GM23338 (cell line): ENCODE data around the gene CCND1. TPM values are rescaled to one million over a fixed set of nuclear protein-coding genes. Genes with fewer than 3 reads are reported as not detected.

Experiments
- ATAC-seq: fragments of 200-7000 bp; cut with Tn5 transposase; 3 replicates; pipeline ENCODE4 v1.9.1; 2020
- DNase-seq: peaks from one replicate; pipeline ENCODE4 v3.0.0-alpha.2; 2015; ENCODE audit warnings: low spot score
- H2AFZ ChIP-seq: fragments of 200-600 bp; sonication (generic); 2 replicates; pipeline ENCODE4 v1.8.0; 2016; ENCODE audit warnings: antibody characterized with exemption, mild to moderate bottlenecking, moderate library complexity
- H3F3A ChIP-seq: fragments of 200-600 bp; sonication (generic); replicated peaks from 2 replicates; pipeline ENCODE4 v1.8.0; 2017; ENCODE audit warnings: antibody characterized with exemption, mixed run types, low read depth
- H3K27ac ChIP-seq: fragments of 200-600 bp; sonication (generic); 2 replicates; pipeline ENCODE4 v1.6.1; 2016; ENCODE audit warnings: low read depth
- H3K27me3 ChIP-seq: fragments of 200-600 bp; sonication (generic); 2 replicates; pipeline ENCODE4 v1.8.0; 2016; ENCODE audit warnings: mild to moderate bottlenecking, mixed run types, moderate library complexity; ENCODE audit not compliant: insufficient read depth
- H3K36me3 ChIP-seq: fragments of 200-600 bp; sonication (generic); 2 replicates; pipeline ENCODE4 v1.8.0; 2016; ENCODE audit warnings: mild to moderate bottlenecking; ENCODE audit not compliant: insufficient read depth
- H3K4me1 ChIP-seq: fragments of 200-600 bp; sonication (generic); 2 replicates; pipeline ENCODE4 v1.8.0; 2016; ENCODE audit warnings: mild to moderate bottlenecking, moderate library complexity; ENCODE audit not compliant: insufficient read depth
- H3K4me2 ChIP-seq: fragments of 200-600 bp; sonication (generic); 2 replicates; pipeline ENCODE4 v1.7.1; 2017; ENCODE audit warnings: mixed run types
- H3K4me3 ChIP-seq: fragments of 200-600 bp; sonication (generic); 2 replicates; pipeline ENCODE4 v1.6.1; 2016; ENCODE audit warnings: mixed run types
- H3K79me2 ChIP-seq: fragments of 200-600 bp; sonication (generic); replicated peaks from 2 replicates; pipeline ENCODE4 v1.8.0; 2017; ENCODE audit warnings: mild to moderate bottlenecking; ENCODE audit not compliant: insufficient read depth
- H3K9me2 ChIP-seq: fragments of 200-600 bp; sonication (generic); 2 replicates; pipeline ENCODE4 v1.8.0; 2017; ENCODE audit not compliant: insufficient read depth
- H4K20me1 ChIP-seq: fragments of 200-600 bp; sonication (generic); replicated peaks from 2 replicates; pipeline ENCODE4 v1.8.0; 2017; ENCODE audit warnings: mild to moderate bottlenecking; ENCODE audit not compliant: insufficient read depth
- H3K27ac Mint-ChIP-seq: 2 replicates; pipeline ENCODE4 v1.8.0; 2020; ENCODE audit warnings: inconsistent platforms, mild to moderate bottlenecking, moderate library complexity, mixed read lengths
- H3K27me3 Mint-ChIP-seq: 3 replicates; pipeline ENCODE4 v1.8.0; 2022; ENCODE audit warnings: low read depth, mild to moderate bottlenecking, moderate library complexity, mixed read lengths, inconsistent platforms; ENCODE audit not compliant: insufficient read depth, poor library complexity
- H3K36me3 Mint-ChIP-seq: 3 replicates; pipeline ENCODE4 v1.8.0; 2021; ENCODE audit warnings: low read depth, mild to moderate bottlenecking, inconsistent platforms, moderate library complexity, mixed read lengths
- H3K4me1 Mint-ChIP-seq: 3 replicates; pipeline ENCODE4 v1.8.0; 2020; ENCODE audit warnings: mild to moderate bottlenecking, inconsistent platforms, mixed read lengths
- H3K4me3 Mint-ChIP-seq: 3 replicates; pipeline ENCODE4 v1.8.0; 2021; ENCODE audit warnings: moderate library complexity, mild to moderate bottlenecking, inconsistent platforms, mixed read lengths
- H3K9me3 Mint-ChIP-seq: 3 replicates; pipeline ENCODE4 v1.8.0; 2020; ENCODE audit warnings: moderate library complexity, mild to moderate bottlenecking, inconsistent platforms, mixed read lengths
- EZH2 ChIP-seq: fragments of 200-600 bp; sonication (generic); IDR thresholded peaks from one replicate; pipeline ENCODE4 v1.8.0; 2017; ENCODE audit warnings: antibody characterized with exemption, mild to moderate bottlenecking, low read depth; ENCODE audit not compliant: unreplicated experiment
- EZH2phosphoT487 ChIP-seq: fragments of 200-600 bp; sonication (generic); IDR thresholded peaks from one replicate; pipeline ENCODE4 v1.8.1; 2018; ENCODE audit warnings: antibody characterized with exemption; ENCODE audit not compliant: unreplicated experiment
- JUNB ChIP-seq: IDR thresholded peaks from one replicate; pipeline ENCODE4 v1.6.1; 2016; ENCODE audit warnings: antibody characterized with exemption; ENCODE audit not compliant: unreplicated experiment
- NANOG ChIP-seq: IDR thresholded peaks from 2 replicates; pipeline ENCODE4 v1.6.1; 2016; ENCODE audit warnings: antibody characterized with exemption, borderline replicate concordance
- POLR2AphosphoS5 ChIP-seq: IDR thresholded peaks from 2 replicates; pipeline ENCODE4 v1.6.1; 2016; ENCODE audit warnings: antibody characterized with exemption, low read depth
- ZNF114 ChIP-seq: fragments of 250-450 bp; sonication (Bioruptor Pico); IDR thresholded peaks from 2 replicates; pipeline ENCODE4 v1.5.0; 2020; ENCODE audit warnings: mild to moderate bottlenecking, moderate library complexity
- ZNF331 ChIP-seq: fragments of 250-450 bp; sonication (Bioruptor Pico); IDR thresholded peaks from 2 replicates; pipeline ENCODE4 v1.5.0; 2020; ENCODE audit warnings: low read depth, mild to moderate bottlenecking, moderate library complexity
- polyA plus RNA-seq: library from polyadenylated mRNA; unstranded; fragments of >200 nt; fragmentation: Nextera tagmentation; extraction: Ambion mirVana; gene quantifications from 2 replicates; pipeline ENCODE4 v1.2.1, GENCODE V29; 2016
- total RNA-seq: library from RNA; depleted of rRNA; stranded (reverse); fragments of >200 nt; shearing (Covaris generic); gene quantifications from 2 replicates; pipeline ENCODE4 v1.2.3, GENCODE V29; 2014
- TF ChIP-seq, protein P1 (sequence below): IDR thresholded peaks from one replicate; pipeline ENCODE4 v1.6.1; 2018; ENCODE audit warnings: antibody characterized with exemption; ENCODE audit not compliant: unreplicated experiment

The CCND1 gene
- total and polyA plus RNA-seq, 2 experiments from 2014 or later, result 109 to 183 TPM

DNA sequence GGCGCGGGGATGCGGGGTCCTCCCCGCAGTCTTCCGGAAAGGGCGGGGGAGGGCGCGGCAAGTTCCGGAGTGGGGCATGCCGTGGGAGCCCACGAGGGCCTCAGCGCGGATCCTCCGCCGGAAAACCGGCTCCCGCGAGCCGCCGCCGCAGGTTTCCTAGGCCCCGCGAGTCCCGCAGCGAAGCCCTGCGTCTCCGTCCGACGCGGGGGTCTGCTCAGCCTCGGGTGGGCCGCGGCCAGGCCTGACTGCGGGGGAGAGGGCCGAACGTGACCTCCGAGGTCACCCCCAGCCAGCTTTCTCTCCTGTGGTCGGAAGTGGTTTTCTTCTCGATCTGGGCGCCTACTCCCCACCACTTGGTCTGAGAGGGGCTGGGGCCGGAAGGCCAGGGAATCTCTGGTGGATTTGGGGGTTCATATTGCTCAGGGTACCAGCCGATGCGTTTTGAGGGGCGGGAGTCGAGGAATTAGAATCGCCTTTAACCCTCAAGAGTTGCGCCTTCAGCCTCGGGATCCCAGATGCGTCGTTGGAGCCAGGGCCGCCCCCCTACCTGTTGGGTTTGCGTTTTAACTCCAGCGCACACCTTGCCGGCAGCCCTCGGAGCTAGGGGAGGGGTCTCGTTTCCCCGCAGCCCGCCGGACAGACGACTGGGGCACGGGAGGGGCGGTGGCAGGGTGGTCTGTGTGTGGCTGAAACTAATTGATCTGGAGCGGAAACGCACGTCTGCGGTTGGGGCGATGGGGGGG lies 3.6 kb upstream of the CCND1 start:
- ATAC-seq (peak; percentile 12), DNase-seq (peak; percentile 80)
- Histone ChIP-seq H4K20me1 (no peaks in the 10 kb centered on the region), H3K27ac (peak overlapping the region; percentile 99), H3K4me1 (peaks cover 18% of the 10 kb centered on the region), H3K9me2 (no peaks in the 10 kb centered on the region), H3K4me3 (peak overlapping the region; percentile 91), H2AFZ (peak overlapping the region; percentile 66), H3K79me2 (peaks cover 12% of the 10 kb centered on the region), H3F3A (peaks cover 11% of the 10 kb centered on the region; the same call in 1 of the 2 replicates), H3K4me2 (peak overlapping the region; percentile 86), H3K27me3 (peaks cover 51% of the 10 kb centered on the region), H3K36me3 (no peaks in the 10 kb centered on the region)
- peaks cover 10% of the 10 kb centered on the region; the same call in 2 of the 3 replicates for H3K4me1 Mint-ChIP-seq
- H3K36me3 Mint-ChIP-seq, result peaks cover 3% of the 10 kb centered on the region; the same call in 1 of the 3 replicates
- TF ChIP-seq EZH2 (no peak), POLR2AphosphoS5 (0 out of 2 replicates have a peak, but pooled peaks have one; percentile 6)
- peaks cover 51% of the 10 kb centered on the region for H3K27me3 Mint-ChIP-seq
- H3K9me3 Mint-ChIP-seq, result peaks cover 2% of the 10 kb centered on the region; the same call in 2 of the 3 replicates
- peak overlapping the region; percentile 94 for H3K4me3 Mint-ChIP-seq
- peak overlapping the region; percentile 75 for H3K27ac Mint-ChIP-seq

DNA sequence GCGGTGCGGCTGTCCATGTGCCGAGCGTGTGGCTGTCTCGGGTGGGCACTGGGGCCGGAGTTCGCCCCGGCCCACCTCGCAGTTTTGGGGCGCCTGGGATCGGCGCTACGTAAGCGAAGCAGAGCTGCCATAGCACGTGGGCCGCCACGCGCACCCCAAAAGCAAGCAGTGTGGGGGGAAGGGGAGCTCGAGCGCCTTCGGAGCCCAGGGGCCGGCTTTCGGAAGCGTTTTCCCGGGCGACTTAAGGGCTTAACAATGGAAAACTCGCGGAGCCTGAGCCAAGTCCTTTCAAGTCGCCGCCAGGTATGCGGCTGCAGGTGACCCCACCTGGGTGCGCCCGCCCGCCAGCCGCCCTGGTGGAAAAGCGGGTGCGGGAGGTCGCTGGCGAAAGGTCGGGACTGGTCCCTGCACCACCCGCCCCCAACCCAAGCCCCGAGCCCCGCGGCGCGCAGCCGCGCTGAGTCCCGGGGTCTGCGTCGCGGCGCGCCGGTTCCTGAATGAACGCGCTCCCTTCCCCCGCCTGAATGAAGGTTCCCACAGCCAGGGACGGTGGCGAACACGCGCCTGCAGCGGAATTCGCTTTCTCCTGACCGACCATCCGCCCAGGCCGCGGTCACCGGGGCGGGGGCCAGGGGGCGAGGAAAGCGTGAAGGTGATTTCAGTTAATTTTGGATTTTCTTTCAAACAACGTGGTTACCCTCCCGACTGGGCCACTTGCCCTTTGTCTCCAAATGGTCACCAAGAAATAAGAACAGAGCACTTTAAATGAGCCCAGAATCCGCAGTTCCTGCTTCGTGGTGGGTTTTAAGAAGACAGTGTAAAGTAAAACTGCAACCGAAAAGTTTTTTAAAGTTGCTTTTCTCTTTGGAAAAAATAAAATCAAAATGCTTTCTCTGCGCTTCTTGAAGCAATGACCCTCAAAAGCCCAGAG lies 2.8 kb upstream of the CCND1 start:
- Histone ChIP-seq H2AFZ (no peak overlapping the region), H3K4me3 (peak overlapping the region; percentile 91), H3K79me2 (peaks cover 14% of the 10 kb centered on the region), H3K4me2 (peak overlapping the region; percentile 86), H4K20me1 (no peaks in the 10 kb centered on the region), H3K9me2 (no peaks in the 10 kb centered on the region), H3K36me3 (no peaks in the 10 kb centered on the region), H3F3A (peaks cover 11% of the 10 kb centered on the region; the same call in 1 of the 2 replicates), H3K4me1 (peaks cover 18% of the 10 kb centered on the region), H3K27ac (peak overlapping the region; percentile 99), H3K27me3 (peaks cover 51% of the 10 kb centered on the region)
- Mint-ChIP-seq H3K27ac (peak overlapping the region; percentile 98), H3K4me1 (peaks cover 10% of the 10 kb centered on the region; the same call in 2 of the 3 replicates), H3K4me3 (peak overlapping the region; percentile 94), H3K36me3 (peaks cover 3% of the 10 kb centered on the region; the same call in 1 of the 3 replicates), H3K9me3 (peaks cover 2% of the 10 kb centered on the region; the same call in 2 of the 3 replicates), H3K27me3 (peaks cover 53% of the 10 kb centered on the region)
- DNase-seq, result peak; percentile 98
- ATAC-seq, result peak; percentile 18
- peak; percentile 72 for TF ChIP-seq JUNB
- TF ChIP-seq EZH2phosphoT487, result no peak

DNA sequence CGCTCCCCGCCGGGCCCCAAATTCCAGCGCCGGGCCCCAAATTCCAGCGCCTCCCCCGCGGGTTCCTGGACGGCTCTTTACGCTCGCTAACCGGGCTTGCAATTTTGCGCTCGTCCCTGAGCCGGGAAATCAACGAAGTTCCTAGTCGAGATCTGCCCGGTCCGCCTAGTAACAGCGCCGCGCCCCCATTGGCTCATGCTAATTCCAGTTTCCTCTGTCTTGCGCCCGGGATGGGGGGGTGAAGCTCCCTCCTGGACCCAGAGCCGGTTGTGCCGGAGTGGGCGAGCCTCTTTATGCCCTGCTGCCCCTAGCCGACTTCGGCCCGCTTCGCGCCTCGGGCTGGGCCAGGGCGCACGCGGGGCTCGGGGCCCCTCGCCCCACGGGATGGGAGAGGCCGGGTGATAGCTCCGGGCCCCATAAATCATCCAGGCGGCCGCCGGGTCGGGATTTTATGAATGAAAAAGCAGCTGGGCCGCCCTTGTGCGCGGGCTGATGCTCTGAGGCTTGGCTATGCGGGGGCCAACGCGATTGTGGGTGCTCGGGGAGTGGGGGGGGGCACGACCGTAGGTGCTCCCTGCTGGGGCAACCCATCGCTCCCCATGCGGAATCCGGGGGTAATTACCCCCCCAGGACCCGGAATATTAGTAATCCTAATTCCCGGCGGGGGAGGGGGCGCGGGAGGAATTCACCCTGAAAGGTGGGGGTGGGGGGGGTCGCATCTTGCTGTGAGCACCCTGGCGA lies 1.8 kb upstream of the CCND1 start:
- H3K27ac Mint-ChIP-seq, result peak overlapping the region; percentile 65; the same call in 1 of the 2 replicates
- no peaks in the 10 kb centered on the region for H3K9me2 ChIP-seq
- H3K4me2 ChIP-seq, result peak overlapping the region; percentile 86
- TF ChIP-seq EZH2phosphoT487 (no peak), NANOG (no peak), JUNB (peak; percentile 86), POLR2AphosphoS5 (peak; percentile 63), ZNF114 (CRISPR knock-in tag) (no peak), ZNF331 (CRISPR knock-in tag) (no peak)
- TF ChIP-seq, protein P1, sequence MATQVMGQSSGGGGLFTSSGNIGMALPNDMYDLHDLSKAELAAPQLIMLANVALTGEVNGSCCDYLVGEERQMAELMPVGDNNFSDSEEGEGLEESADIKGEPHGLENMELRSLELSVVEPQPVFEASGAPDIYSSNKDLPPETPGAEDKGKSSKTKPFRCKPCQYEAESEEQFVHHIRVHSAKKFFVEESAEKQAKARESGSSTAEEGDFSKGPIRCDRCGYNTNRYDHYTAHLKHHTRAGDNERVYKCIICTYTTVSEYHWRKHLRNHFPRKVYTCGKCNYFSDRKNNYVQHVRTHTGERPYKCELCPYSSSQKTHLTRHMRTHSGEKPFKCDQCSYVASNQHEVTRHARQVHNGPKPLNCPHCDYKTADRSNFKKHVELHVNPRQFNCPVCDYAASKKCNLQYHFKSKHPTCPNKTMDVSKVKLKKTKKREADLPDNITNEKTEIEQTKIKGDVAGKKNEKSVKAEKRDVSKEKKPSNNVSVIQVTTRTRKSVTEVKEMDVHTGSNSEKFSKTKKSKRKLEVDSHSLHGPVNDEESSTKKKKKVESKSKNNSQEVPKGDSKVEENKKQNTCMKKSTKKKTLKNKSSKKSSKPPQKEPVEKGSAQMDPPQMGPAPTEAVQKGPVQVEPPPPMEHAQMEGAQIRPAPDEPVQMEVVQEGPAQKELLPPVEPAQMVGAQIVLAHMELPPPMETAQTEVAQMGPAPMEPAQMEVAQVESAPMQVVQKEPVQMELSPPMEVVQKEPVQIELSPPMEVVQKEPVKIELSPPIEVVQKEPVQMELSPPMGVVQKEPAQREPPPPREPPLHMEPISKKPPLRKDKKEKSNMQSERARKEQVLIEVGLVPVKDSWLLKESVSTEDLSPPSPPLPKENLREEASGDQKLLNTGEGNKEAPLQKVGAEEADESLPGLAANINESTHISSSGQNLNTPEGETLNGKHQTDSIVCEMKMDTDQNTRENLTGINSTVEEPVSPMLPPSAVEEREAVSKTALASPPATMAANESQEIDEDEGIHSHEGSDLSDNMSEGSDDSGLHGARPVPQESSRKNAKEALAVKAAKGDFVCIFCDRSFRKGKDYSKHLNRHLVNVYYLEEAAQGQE, result no peak
- H3K27me3 ChIP-seq, result peaks cover 51% of the 10 kb centered on the region
- no peaks in the 10 kb centered on the region for H4K20me1 ChIP-seq
- H3K36me3 ChIP-seq, result no peaks in the 10 kb centered on the region
- H3K9me3 Mint-ChIP-seq, result peaks cover 2% of the 10 kb centered on the region; the same call in 2 of the 3 replicates
- peaks cover 48% of the 10 kb centered on the region for H3K27me3 Mint-ChIP-seq
- ATAC-seq (peak; percentile 39), DNase-seq (peak; percentile 99)
- H3K4me3 Mint-ChIP-seq, result peak overlapping the region; percentile 94
- peaks cover 12% of the 10 kb centered on the region; the same call in 2 of the 3 replicates for H3K4me1 Mint-ChIP-seq
- peaks cover 11% of the 10 kb centered on the region; the same call in 1 of the 2 replicates for H3F3A ChIP-seq
- H3K4me1 ChIP-seq, result peaks cover 23% of the 10 kb centered on the region
- H3K79me2 ChIP-seq, result peaks cover 21% of the 10 kb centered on the region
- H2AFZ ChIP-seq, result no peak overlapping the region
- peak overlapping the region; percentile 91 for H3K4me3 ChIP-seq
- H3K27ac ChIP-seq, result peak overlapping the region; percentile 99
- H3K36me3 Mint-ChIP-seq, result peaks cover 12% of the 10 kb centered on the region
